Mesenchymal stem cell (in vitro differentiated cells and primary cell): ENCODE measurements around the gene SUPT5H.

Experiments used
- DNase-seq: peaks from one replicate; pipeline ENCODE4 v3.0.0-alpha.2; 2013
- H2AFZ ChIP-seq: one replicate; pipeline ENCODE4 v1.6.1; 2013; ENCODE audit warnings: low read depth, mild to moderate bottlenecking, control low read depth, inconsistent platforms, low read length, moderate library complexity
- H2AK5ac ChIP-seq: 2 replicates; pipeline ENCODE4 v1.6.1; 2013; ENCODE audit warnings: low read length, moderate library complexity, mild to moderate bottlenecking, inconsistent platforms; ENCODE audit not compliant: severe bottlenecking
- H2BK120ac ChIP-seq: one replicate; pipeline ENCODE4 v1.6.1; 2013; ENCODE audit warnings: low read depth, mild to moderate bottlenecking, inconsistent platforms, low read length, moderate library complexity
- H2BK12ac ChIP-seq, 2 experiments: one replicate each; pipeline ENCODE4 v1.6.1; 2013; ENCODE audit warnings: inconsistent platforms in 2 of 2, low read length in 2 of 2, mild to moderate bottlenecking in 2 of 2, moderate library complexity in 2 of 2, control low read depth in 1 of 2
- H2BK15ac ChIP-seq: one replicate; pipeline ENCODE4 v1.6.1; 2013; ENCODE audit warnings: mild to moderate bottlenecking, low read depth, inconsistent platforms; ENCODE audit not compliant: poor library complexity, severe bottlenecking
- H2BK5ac ChIP-seq: 2 replicates; pipeline ENCODE4 v1.6.1; 2013; ENCODE audit warnings: low read depth, mild to moderate bottlenecking, low read length, control low read depth, inconsistent platforms; ENCODE audit not compliant: poor library complexity, severe bottlenecking
- H3K14ac ChIP-seq, 2 experiments: one replicate each; pipeline ENCODE4 v1.6.1; 2013; ENCODE audit warnings: inconsistent platforms in 2 of 2, low read length in 2 of 2, control low read depth in 1 of 2, mild to moderate bottlenecking in 1 of 2, moderate library complexity in 1 of 2
- H3K18ac ChIP-seq, 2 experiments: one replicate each; pipeline ENCODE4 v1.6.1; 2013; ENCODE audit warnings: inconsistent platforms in 2 of 2, low read length in 2 of 2, control low read depth in 1 of 2, low read depth in 1 of 2, mild to moderate bottlenecking in 1 of 2
- H3K23ac ChIP-seq, 2 experiments: one replicate each; pipeline ENCODE4 v1.6.1; 2013; ENCODE audit warnings: inconsistent platforms in 2 of 2, low read length in 2 of 2, mild to moderate bottlenecking in 2 of 2, moderate library complexity in 2 of 2, control low read depth in 1 of 2
- H3K27ac ChIP-seq: 2 replicates; pipeline ENCODE4 v1.5.1; 2013; ENCODE audit warnings: mild to moderate bottlenecking, moderate library complexity, low read length, control low read depth, inconsistent platforms; ENCODE audit not compliant: poor library complexity, severe bottlenecking
- H3K27me3 ChIP-seq, 2 experiments: 2 replicates each; pipeline versions ENCODE4 v1.6.1 to v1.7.0; 2013; ENCODE audit warnings: low read length in 2 of 2, mild to moderate bottlenecking in 2 of 2, moderate library complexity in 2 of 2, control low read depth in 1 of 2, inconsistent platforms in 1 of 2; ENCODE audit not compliant: control insufficient read depth in 1 of 2, insufficient read depth in 1 of 2
- H3K36me3 ChIP-seq, 2 experiments: 2 replicates each; pipeline versions ENCODE4 v1.6.1 to v1.7.0; 2013; ENCODE audit warnings: low read length in 2 of 2, control low read depth in 1 of 2, inconsistent platforms in 1 of 2, low read depth in 1 of 2, mild to moderate bottlenecking in 1 of 2; ENCODE audit not compliant: insufficient read depth in 2 of 2, control insufficient read depth in 1 of 2
- H3K4ac ChIP-seq, 2 experiments: one replicate each; pipeline ENCODE4 v1.6.1; 2013; ENCODE audit warnings: inconsistent platforms in 2 of 2, low read length in 2 of 2, mild to moderate bottlenecking in 2 of 2, moderate library complexity in 2 of 2, control low read depth in 1 of 2, low read depth in 1 of 2
- H3K4me1 ChIP-seq: 2 replicates; pipeline ENCODE4 v1.6.1; 2013; ENCODE audit warnings: low read depth, low read length, control low read depth; ENCODE audit not compliant: control insufficient read depth, insufficient read depth
- H3K4me2 ChIP-seq: 2 replicates; pipeline ENCODE4 v1.6.1; 2013; ENCODE audit warnings: low read length, mild to moderate bottlenecking, inconsistent platforms; ENCODE audit not compliant: poor library complexity, severe bottlenecking
- H3K4me3 ChIP-seq, 2 experiments: 2 replicates each; pipeline versions ENCODE4 v1.5.1 to v1.7.0; 2013; ENCODE audit warnings: low read length in 2 of 2, mild to moderate bottlenecking in 2 of 2, control low read depth in 1 of 2, low read depth in 1 of 2; ENCODE audit not compliant: insufficient read depth in 1 of 2
- H3K79me1 ChIP-seq: replicated peaks from 2 replicates; pipeline ENCODE4 v1.6.1; 2013; ENCODE audit warnings: mild to moderate bottlenecking, control low read depth, low read length, inconsistent platforms; ENCODE audit not compliant: poor library complexity, severe bottlenecking
- H3K9ac ChIP-seq: 2 replicates; pipeline ENCODE4 v1.7.0; 2013; ENCODE audit warnings: mild to moderate bottlenecking, low read length, moderate library complexity
- H3K9me3 ChIP-seq: 2 replicates; pipeline ENCODE4 v1.7.0; 2013; ENCODE audit warnings: mild to moderate bottlenecking, low read length; ENCODE audit not compliant: control insufficient read depth
- H4K8ac ChIP-seq: one replicate; pipeline ENCODE4 v1.6.1; 2013; ENCODE audit warnings: inconsistent platforms, mild to moderate bottlenecking, low read length, moderate library complexity
- H4K91ac ChIP-seq: one replicate; pipeline ENCODE4 v1.6.1; 2013; ENCODE audit warnings: mild to moderate bottlenecking, low read length, inconsistent platforms
- WGBS: methylation state at CpG from one replicate; pipeline ENCODE4 v1.1.7; 2013; ENCODE audit warnings: mixed read lengths; 5-methylcytosine and 5-hydroxymethylcytosine counted together

SUPT5H gene

DNA sequence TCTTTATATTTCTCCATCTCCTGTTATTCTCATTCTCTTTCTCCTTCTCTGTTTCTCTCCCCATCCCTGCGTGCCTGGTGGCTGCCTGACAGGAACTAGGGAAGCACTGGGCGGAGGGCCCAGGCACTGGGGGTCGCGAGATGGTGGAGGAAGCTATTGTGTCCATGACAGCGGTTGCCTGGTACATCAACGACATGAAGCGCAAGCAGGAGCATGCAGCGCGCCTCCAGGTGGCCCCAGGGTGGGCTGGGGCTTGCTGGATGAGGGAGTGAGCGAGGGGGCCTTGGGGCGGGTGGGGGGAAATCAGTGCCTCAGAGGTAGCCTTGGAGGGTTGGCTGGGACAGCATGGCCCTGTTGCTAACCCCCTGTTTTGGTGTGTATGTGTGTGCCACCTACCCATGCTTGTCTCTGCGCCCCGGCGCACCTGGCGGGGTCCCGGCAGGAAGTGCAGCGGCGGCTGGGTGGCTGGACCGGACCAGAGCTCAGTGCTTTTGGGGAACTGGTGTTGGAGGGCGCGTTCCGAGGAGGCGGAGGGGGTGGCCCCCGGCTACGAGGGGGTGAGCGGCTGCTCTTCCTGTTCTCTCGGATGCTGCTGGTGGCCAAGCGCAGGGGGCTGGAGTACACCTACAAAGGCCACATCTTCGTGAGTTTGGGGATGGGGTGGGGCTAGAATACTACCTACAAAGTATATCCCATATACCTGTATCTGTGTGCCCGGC lies 27.8 kb upstream of the SUPT5H start:
- WGBS, result 93% methylated on average over 24 of the region's 30 CpGs
- DNase-seq, result no peak
- peaks cover 26% of the 10 kb centered on the region for H3K79me1 ChIP-seq
- no peaks in the 10 kb centered on the region for H3K9me3 ChIP-seq
- no peak overlapping the region for H2BK15ac ChIP-seq
- no peak overlapping the region for H4K91ac ChIP-seq
- H3K18ac ChIP-seq, result no peak overlapping the region
- no peak overlapping the region for H2AK5ac ChIP-seq
- H3K23ac ChIP-seq, result no peak overlapping the region
- H2AFZ ChIP-seq, result no peak overlapping the region
- no peak overlapping the region for H2BK120ac ChIP-seq
- no peak overlapping the region for H3K14ac ChIP-seq
- no peak overlapping the region for H4K8ac ChIP-seq
- no peak overlapping the region for H3K4me2 ChIP-seq
- no peak overlapping the region for H3K9ac ChIP-seq
- H3K4ac ChIP-seq, result no peak overlapping the region
- peak overlapping the region in 1 of 2 experiments; percentile 45 for H2BK12ac ChIP-seq
- H2BK5ac ChIP-seq, result no peak overlapping the region
- no peak overlapping the region for H3K4me3 ChIP-seq
- H3K36me3 ChIP-seq, result peaks cover 21 to 73% of the 10 kb centered on the region in 2 experiments
- no peak overlapping the region for H3K27ac ChIP-seq
- H3K4me1 ChIP-seq, result peaks cover 28% of the 10 kb centered on the region
- H3K27me3 ChIP-seq, result no peaks in the 10 kb centered on the region

DNA sequence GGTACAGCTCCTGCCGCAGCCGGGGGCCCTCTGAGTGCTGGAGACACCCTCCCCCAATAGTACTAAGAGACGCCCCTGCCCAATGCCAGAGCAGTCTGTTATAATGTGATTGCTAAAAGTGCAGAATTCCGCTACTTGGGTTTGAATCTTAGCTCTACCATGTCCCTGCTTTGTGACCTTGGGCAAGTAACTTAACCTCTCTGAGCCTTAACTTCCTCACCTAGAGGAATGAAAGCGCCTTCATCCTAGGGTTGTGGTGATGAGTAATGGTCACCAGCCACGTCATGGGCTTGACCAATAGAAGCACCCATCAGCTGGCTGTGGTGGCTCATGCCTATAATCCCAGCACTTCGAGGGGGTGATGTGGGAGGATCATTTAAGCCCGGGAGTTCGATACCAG lies 26.4 kb upstream of the SUPT5H start:
- peak; percentile 21 for DNase-seq
- 80% methylated on average over 7 of the region's 9 CpGs for WGBS
- H2BK15ac ChIP-seq, result no peak overlapping the region

GRCh38 chr19:39420769-39421168 lies 24.6 kb upstream of the SUPT5H start:
- no peak overlapping the region for H3K4ac ChIP-seq
- peaks cover 43% of the 10 kb centered on the region for H3K79me1 ChIP-seq
- DNase-seq, result peak; percentile 18
- H3K23ac ChIP-seq, result no peak overlapping the region
- H2BK120ac ChIP-seq, result no peak overlapping the region
- no peak overlapping the region for H2AK5ac ChIP-seq
- no peak overlapping the region for H3K9ac ChIP-seq
- H3K4me2 ChIP-seq, result no peak overlapping the region
- no peaks in the 10 kb centered on the region for H3K9me3 ChIP-seq
- H3K4me3 ChIP-seq, result no peak overlapping the region
- no peaks in the 10 kb centered on the region for H3K27me3 ChIP-seq
- no peak overlapping the region for H3K14ac ChIP-seq
- no peak overlapping the region for H2BK12ac ChIP-seq
- no peak overlapping the region for H3K27ac ChIP-seq
- H3K18ac ChIP-seq, result no peak overlapping the region
- peaks cover 16% of the 10 kb centered on the region for H3K4me1 ChIP-seq
- H2AFZ ChIP-seq, result no peak overlapping the region
- no peak overlapping the region for H2BK5ac ChIP-seq
- no peak overlapping the region for H2BK15ac ChIP-seq
- H4K91ac ChIP-seq, result no peak overlapping the region
- H4K8ac ChIP-seq, result no peak overlapping the region
- WGBS, result 96% methylated on average over 9 of the region's 15 CpGs
- H3K36me3 ChIP-seq, result peaks cover 38 to 96% of the 10 kb centered on the region in 2 experiments

More for the DNA sequence above, 26.4 kb upstream of the SUPT5H start:
- Histone ChIP-seq H2AFZ (no peak overlapping the region), H3K79me1 (peaks cover 32% of the 10 kb centered on the region), H2BK120ac (no peak overlapping the region), H2BK5ac (no peak overlapping the region), H3K36me3 (peaks cover 31 to 87% of the 10 kb centered on the region in 2 experiments), H2BK12ac (no peak overlapping the region), H3K14ac (no peak overlapping the region), H2AK5ac (no peak overlapping the region), H3K4me3 (no peak overlapping the region), H3K9ac (no peak overlapping the region), H4K8ac (no peak overlapping the region), H3K18ac (no peak overlapping the region), H3K23ac (no peak overlapping the region), H3K4me2 (no peak overlapping the region), H3K27me3 (no peaks in the 10 kb centered on the region), H3K4me1 (peaks cover 28% of the 10 kb centered on the region), H4K91ac (no peak overlapping the region), H3K9me3 (no peaks in the 10 kb centered on the region), H3K27ac (no peak overlapping the region), H3K4ac (no peak overlapping the region)

GRCh38 chr19:39422020-39422419 lies 23.4 kb upstream of the SUPT5H start:
- Histone ChIP-seq H3K9me3 (no peaks in the 10 kb centered on the region), H2BK12ac (no peak overlapping the region), H2BK15ac (no peak overlapping the region), H3K79me1 (peaks cover 38% of the 10 kb centered on the region), H3K36me3 (peaks cover 38 to 89% of the 10 kb centered on the region in 2 experiments), H2AK5ac (no peak overlapping the region), H3K4ac (no peak overlapping the region), H4K91ac (no peak overlapping the region), H2BK120ac (no peak overlapping the region), H3K27ac (no peak overlapping the region), H3K23ac (no peak overlapping the region), H3K4me3 (no peak overlapping the region), H2BK5ac (no peak overlapping the region), H2AFZ (no peak overlapping the region), H3K4me2 (no peak overlapping the region), H3K14ac (no peak overlapping the region), H3K18ac (no peak overlapping the region), H3K9ac (no peak overlapping the region), H4K8ac (no peak overlapping the region), H3K4me1 (peaks cover 5% of the 10 kb centered on the region), H3K27me3 (no peaks in the 10 kb centered on the region)
- peak; percentile 28 for DNase-seq
- WGBS, result 96% methylated on average over 5 of the region's 5 CpGs
